T-helper 1 cell (primary cell): ENCODE results near the gene FLAD1.
A peak's percentile ranks its signal among the peaks of the same experiment; 100 is the strongest.

Experiments used
- DNase-seq, 5 donors: peaks; one replicate each; pipeline ENCODE4 v3.0.0-alpha.2; 2012 to 2020

Gene FLAD1

GRCh38 chr1:155005076-155006011, 22.2 kb downstream of the FLAD1 start:
- peak in 2 of 5 donors; percentile 32 to 54 for DNase-seq

DNA sequence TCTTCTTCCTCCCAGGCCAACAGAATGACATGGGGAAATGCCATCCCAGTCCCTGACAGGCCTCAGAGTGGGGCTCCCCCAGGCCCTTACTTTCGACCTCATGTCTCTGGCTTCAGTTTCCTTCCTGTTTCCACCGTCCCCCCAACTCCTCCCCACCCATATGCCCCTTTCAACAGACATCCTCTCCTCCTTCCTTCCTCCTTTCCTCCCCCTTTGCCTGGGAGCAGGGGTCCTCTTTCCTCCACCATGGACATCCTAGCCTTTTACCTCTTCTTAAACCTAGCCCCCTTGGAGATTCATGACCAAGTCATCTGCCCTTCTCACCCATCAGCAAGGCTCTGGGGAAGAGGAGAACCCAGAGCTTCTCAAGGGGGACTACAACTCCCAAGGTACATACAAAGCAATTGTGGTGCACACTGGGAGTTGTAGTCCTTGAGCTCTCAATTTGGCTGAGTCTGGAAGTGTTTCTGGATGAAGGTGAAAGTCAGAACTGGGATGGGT, 23.5 kb downstream of the FLAD1 start:
- peak in 1 of 5 donors; percentile 70 for DNase-seq

DNA sequence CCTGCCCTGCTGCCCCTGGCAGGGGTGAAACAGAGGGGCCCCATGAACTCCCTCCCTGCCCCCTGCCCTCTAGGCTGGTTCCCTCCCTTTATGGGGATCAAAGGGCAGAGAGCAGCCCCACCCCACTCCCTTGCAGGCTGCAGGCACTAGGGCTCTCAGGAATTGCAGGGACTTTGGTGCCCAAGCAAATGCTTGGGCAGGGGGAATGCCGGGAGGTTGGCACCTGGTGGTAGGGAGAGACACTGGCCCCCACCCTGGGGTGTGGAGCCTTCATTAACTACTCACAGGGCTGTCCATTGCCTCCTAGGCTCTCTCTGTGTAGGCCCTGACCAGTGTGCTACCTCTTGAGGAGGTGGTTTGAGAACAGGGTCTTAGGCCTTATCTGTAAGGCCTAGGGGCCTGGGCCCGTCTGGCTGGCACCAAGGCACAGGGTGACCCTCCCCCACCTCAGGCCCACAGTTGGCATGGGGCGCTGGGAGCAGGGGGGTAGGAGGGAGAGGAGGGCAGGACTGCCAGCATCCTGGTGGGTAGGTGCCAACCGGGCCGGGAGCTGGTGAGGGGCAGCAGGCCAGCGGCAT, 24.2 kb downstream of the FLAD1 start:
- DNase-seq: no peak

GRCh38 chr1:155008015-155008941, 25.1 kb downstream of the FLAD1 start:
- peak in 1 of 5 donors; percentile 81 for DNase-seq

DNA sequence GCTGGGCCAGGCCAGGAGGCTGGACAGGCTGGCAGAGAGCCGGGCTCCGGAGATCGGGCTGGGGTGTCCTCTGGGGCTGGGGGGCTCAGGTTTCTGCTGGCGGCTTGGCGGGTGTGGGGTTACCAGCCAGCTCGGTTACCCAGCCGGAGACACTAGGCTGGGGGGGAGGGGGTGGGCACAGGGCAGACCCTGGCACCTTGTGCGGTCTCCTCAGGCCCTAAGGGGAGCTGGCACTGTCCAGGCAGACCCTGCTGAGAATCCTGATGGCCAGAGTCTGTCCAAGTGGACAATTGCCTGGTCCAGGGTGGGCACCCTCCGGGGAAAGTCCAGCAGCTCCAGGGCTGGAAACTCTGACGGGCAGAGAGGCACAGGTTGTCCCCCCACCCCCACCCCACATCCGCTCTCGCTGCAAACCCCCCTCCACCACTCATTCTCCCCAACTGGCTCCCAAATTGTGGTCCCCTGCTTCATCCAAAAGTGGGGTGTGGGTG, 26.1 kb downstream of the FLAD1 start:
- no peak for DNase-seq

DNA sequence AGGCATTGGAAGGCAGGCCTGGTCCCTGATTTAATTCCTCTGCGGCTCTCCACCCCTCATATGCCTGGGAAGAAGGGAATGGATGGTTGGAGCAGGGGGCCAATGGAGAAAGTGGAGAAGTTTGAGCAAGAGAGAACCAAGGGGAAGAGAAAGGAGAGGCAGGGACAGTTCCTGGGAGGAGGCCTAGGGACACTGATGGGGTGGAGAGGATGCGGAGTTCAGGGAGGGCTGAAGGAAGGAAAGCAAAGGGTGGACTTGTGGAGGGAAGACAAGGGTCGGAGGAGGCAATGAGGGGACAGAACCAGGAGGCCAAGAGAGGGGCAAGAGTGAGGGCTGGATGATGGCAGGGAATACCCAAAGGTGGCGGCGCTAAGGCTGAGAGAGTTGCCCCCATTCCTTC, 26.6 kb downstream of the FLAD1 start:
- no peak for DNase-seq

DNA sequence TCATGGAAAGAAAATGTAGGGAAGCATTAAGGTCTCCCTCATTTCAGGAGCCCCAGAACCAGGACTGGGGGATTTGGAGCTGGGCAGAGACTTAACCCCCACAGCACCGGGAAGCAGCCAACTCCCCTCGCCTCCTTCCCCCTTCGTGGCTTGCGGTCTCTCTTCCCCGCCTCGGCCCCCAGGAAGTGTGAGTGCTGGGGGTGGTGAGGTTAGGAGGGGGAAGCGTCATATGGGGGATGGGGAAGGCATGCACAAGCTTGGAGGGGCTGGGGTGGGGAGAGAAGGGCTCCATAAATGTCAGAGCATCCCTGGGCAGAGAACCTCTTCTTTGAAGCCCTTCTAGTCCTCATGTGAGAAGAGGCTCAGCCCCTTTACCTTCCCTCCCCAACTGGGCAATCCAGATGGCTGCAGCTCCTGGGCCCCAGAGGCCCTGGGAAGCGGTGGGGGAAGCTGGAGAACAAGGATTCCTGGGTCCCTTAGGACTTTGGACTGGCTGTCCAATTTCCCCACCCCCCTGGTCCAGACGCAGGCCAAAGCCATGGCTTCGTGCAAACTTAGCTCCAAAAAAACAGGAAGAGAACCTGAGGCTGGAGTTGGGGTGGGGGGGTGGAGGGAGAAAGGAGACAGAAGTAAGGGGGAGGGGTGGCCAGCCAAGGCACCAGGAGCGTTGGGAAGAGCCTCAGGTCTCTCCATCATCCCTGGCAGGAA, 27.2 kb downstream of the FLAD1 start:
- no peak for DNase-seq

DNA sequence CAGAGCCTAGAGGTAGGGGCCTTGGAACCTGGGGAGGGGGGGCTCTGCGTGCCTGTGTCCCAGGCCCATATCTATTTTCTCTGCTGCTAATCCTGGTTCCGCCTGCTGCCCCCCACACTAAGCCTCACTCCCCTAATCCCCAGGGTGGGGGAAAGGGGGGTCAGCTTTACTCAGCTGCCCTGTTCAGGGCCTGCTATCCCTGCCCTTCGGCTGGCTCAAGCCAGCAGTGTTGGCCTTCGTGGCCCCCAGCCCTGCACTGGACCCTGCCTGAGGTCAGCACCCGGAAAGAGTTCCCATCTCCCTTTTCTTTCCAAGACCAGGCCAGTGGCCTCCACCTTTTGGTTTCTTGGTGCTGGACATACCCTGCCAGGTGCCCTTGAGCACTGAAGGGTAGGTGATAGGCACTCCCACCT, 27.9 kb downstream of the FLAD1 start:
- no peak for DNase-seq

DNA sequence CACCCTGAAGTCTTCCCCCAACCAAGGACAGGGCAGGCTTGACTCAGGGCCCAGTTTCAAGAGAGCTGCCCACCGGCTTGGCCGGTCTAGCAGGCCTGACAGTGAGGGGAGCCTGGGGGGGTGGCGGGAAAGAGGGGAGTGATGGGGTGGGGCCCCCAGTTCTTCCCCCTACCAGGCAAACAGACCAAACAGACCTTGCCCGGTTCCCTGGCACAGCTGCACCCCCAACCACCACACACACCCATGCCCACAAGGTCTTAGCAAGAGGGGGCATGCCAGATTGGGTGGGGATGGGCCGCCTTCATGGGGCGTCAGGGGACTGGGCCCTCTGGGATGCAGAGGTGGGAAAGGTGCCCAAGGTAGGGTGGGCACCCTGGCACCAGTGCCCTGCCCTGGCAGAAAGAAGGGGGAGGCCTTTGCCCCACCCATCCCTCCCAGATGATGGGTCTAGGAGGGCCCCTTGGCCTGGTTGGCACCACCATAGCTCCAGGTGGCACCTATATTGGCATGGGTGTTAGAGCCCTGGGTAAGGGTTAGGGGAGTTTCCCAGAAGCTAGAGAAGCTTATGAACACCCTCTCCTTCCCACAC, 28.4 kb downstream of the FLAD1 start:
- DNase-seq: no peak

DNA sequence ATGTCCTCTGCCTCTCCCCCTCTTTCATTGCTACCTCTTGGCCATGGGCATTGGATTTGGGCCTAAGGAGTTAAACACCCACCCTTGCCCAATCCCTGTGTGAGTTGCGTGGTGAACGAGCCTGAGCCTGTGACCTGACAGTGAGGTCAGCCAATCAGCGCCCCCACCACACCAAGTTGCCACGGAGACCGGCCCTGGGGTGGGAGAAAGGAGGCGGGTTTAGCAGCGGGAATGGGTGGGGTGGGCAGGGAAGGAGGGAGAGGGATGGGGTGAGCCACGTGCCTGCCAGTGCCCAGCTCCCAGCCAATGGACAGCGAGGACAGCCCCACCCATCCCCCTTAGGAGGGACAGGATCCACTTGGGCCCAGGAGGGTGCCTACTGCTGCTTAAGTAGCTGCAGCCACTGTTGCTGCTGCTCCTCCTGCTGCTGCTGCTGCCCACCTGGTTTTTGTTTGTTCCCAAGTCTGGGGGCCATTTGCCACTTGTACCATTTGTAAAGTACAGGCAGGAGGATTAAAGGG, 28.9 kb downstream of the FLAD1 start:
- DNase-seq: peak in 1 of 5 donors; percentile 64

- DNase-seq: no peak
Measured at GRCh38 chr1:155012776-155013602, 29.8 kb downstream of the FLAD1 start.

GRCh38 chr1:155013632-155014031, 30.5 kb downstream of the FLAD1 start:
- DNase-seq: peak in 3 of 5 donors; percentile 36 to 55 (median 53)

- DNase-seq: no peak
Measured at GRCh38 chr1:155014709-155015508, 31.8 kb downstream of the FLAD1 start.

DNA sequence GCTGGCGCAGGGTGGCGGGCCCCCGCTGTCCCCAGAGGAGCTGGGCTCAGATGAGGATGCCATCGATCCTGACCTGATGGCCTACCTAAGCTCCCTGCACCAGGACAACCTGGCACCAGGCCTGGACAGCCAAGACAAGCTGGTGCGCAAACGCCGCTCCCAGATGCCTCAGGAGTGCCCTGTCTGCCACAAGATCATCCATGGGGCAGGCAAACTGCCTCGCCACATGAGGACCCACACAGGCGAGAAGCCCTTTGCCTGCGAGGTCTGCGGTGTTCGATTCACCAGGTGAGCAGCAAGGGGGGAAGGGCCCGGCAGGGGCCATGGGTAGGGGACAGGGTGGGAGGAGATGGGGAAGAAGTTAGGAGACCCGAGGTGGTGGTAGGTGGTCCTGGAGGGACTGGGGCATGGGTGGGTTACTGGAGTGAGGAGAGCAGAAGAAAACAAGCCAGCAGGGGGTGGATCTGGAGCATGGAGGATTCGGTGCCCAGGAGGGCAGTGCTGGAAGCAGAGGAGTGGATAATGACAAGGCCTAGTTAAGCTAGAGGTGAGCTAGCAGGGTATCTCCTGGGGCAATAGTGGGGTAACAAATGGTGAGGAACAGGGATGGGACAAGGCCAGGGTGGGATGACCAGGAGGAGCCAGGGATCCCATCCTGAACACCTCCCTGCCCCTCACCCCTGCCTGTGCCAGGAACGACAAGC, 32.5 kb downstream of the FLAD1 start:
- DNase-seq: no peak

- peak in 1 of 5 donors; percentile 43 for DNase-seq
Measured at GRCh38 chr1:155016231-155016831, 33.2 kb downstream of the FLAD1 start.

GRCh38 chr1:155017041-155017945, 34.1 kb downstream of the FLAD1 start:
- DNase-seq: peak; percentile 79 to 88 (median 82)

DNA sequence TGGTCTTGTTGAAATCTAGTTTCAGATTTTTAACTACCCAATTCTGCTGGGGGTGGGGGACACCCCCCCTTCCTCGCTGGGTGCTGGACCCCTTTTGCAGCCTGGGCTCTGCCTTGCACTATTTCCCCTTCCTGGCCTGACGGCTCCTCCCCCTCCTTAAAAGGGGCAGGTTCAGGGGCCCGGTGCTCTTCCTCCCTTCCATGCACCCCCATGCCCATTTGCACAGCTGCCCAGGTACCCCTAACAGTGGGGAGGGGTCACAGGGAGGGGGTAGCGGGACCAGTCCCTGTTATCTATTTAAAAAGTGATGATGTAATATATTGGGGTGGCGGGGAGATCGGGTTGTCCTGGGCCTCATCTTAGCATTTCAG, 34.8 kb downstream of the FLAD1 start:
- DNase-seq: no peak
